ENCODE data around the gene HTRA2.
A peak's percentile ranks its signal among the peaks of the same experiment; 100 is the strongest.

The HTRA2 gene

GRCh38 chr2:74540291-74540690, 10.6 kb downstream of the HTRA2 start:
- Histone ChIP-seq H3K9ac (ENCODE audit: low read depth, low read length) (no peak overlapping the region), H3K9me3 (ENCODE audit: control insufficient read depth, insufficient read depth, low read length) (no peaks in the 10 kb centered on the region), H3K27me3 (ENCODE audit: control insufficient read depth, insufficient read depth, low read length) (peaks cover 13% of the 10 kb centered on the region), H3K36me3 (ENCODE audit: control insufficient read depth, insufficient read depth, low read length) (no peaks in the 10 kb centered on the region), H3K4me1 (ENCODE audit: control insufficient read depth, insufficient read depth, low read length) (no peaks in the 10 kb centered on the region), H3K4me3 (ENCODE audit: low read depth, low read length) (no peak overlapping the region)

- no peak overlapping the region for H3K4me3 ChIP-seq (ENCODE audit: low read depth, low read length)
- no peaks in the 10 kb centered on the region for H3K36me3 ChIP-seq (ENCODE audit: control insufficient read depth, insufficient read depth, low read length)
- H3K9me3 ChIP-seq (ENCODE audit: control insufficient read depth, insufficient read depth, low read length) = no peaks in the 10 kb centered on the region
- no peak overlapping the region for H3K9ac ChIP-seq (ENCODE audit: low read depth, low read length)
- peaks cover under 1% of the 10 kb centered on the region for H3K4me1 ChIP-seq (ENCODE audit: control insufficient read depth, insufficient read depth, low read length)
- peaks cover 33% of the 10 kb centered on the region for H3K27me3 ChIP-seq (ENCODE audit: control insufficient read depth, insufficient read depth, low read length)
Observed at GRCh38 chr2:74542978-74543377, 13.2 kb downstream of the HTRA2 start.

- no peak overlapping the region for H3K9ac ChIP-seq (ENCODE audit: low read depth, low read length)
Observed at GRCh38 chr2:74544634-74545033, 14.9 kb downstream of the HTRA2 start.

GRCh38 chr2:74546004-74546403, 16.3 kb downstream of the HTRA2 start:
- H3K4me3 ChIP-seq (ENCODE audit: low read depth, low read length) = no peak overlapping the region
- no peak overlapping the region for H3K9ac ChIP-seq (ENCODE audit: low read depth, low read length)
- H3K9me3 ChIP-seq (ENCODE audit: control insufficient read depth, insufficient read depth, low read length) = no peaks in the 10 kb centered on the region
- no peaks in the 10 kb centered on the region for H3K36me3 ChIP-seq (ENCODE audit: control insufficient read depth, insufficient read depth, low read length)
- H3K4me1 ChIP-seq (ENCODE audit: control insufficient read depth, insufficient read depth, low read length) = peaks cover 8% of the 10 kb centered on the region
- peaks cover 54% of the 10 kb centered on the region for H3K27me3 ChIP-seq (ENCODE audit: control insufficient read depth, insufficient read depth, low read length)

More at GRCh38 chr2:74544634-74545033, 14.9 kb downstream of the HTRA2 start:
- H3K4me3 ChIP-seq (ENCODE audit: low read depth, low read length) = no peak overlapping the region
- no peaks in the 10 kb centered on the region for H3K36me3 ChIP-seq (ENCODE audit: control insufficient read depth, insufficient read depth, low read length)
- H3K4me1 ChIP-seq (ENCODE audit: control insufficient read depth, insufficient read depth, low read length) = peaks cover 4% of the 10 kb centered on the region
- peaks cover 41% of the 10 kb centered on the region for H3K27me3 ChIP-seq (ENCODE audit: control insufficient read depth, insufficient read depth, low read length)
- H3K9me3 ChIP-seq (ENCODE audit: control insufficient read depth, insufficient read depth, low read length) = no peaks in the 10 kb centered on the region

GRCh38 chr2:74548285-74548899, 18.7 kb downstream of the HTRA2 start:
- Histone ChIP-seq H3K27me3 (ENCODE audit: control insufficient read depth, insufficient read depth, low read length) (peaks cover 78% of the 10 kb centered on the region), H3K4me1 (ENCODE audit: control insufficient read depth, insufficient read depth, low read length) (peaks cover 12% of the 10 kb centered on the region), H3K4me3 (ENCODE audit: low read depth, low read length) (peak overlapping the region; percentile 69), H3K36me3 (ENCODE audit: control insufficient read depth, insufficient read depth, low read length) (no peaks in the 10 kb centered on the region), H3K9me3 (ENCODE audit: control insufficient read depth, insufficient read depth, low read length) (no peaks in the 10 kb centered on the region), H3K9ac (ENCODE audit: low read depth, low read length) (peak overlapping the region; percentile 48)

- peak overlapping the region; percentile 69 for H3K4me3 ChIP-seq (ENCODE audit: low read depth, low read length)
- H3K4me1 ChIP-seq (ENCODE audit: control insufficient read depth, insufficient read depth, low read length) = peaks cover 12% of the 10 kb centered on the region
- peak overlapping the region; percentile 54 for H3K9ac ChIP-seq (ENCODE audit: low read depth, low read length)
- H3K36me3 ChIP-seq (ENCODE audit: control insufficient read depth, insufficient read depth, low read length) = no peaks in the 10 kb centered on the region
- H3K27me3 ChIP-seq (ENCODE audit: control insufficient read depth, insufficient read depth, low read length) = peaks cover 78% of the 10 kb centered on the region
- H3K9me3 ChIP-seq (ENCODE audit: control insufficient read depth, insufficient read depth, low read length) = no peaks in the 10 kb centered on the region
Observed at GRCh38 chr2:74548900-74549826, 19.4 kb downstream of the HTRA2 start.

- peaks cover 2% of the 10 kb centered on the region for H3K36me3 ChIP-seq (ENCODE audit: control insufficient read depth, insufficient read depth, low read length)
- H3K4me3 ChIP-seq (ENCODE audit: low read depth, low read length) = peak overlapping the region; percentile 69
- no peaks in the 10 kb centered on the region for H3K9me3 ChIP-seq (ENCODE audit: control insufficient read depth, insufficient read depth, low read length)
- no peak overlapping the region for H3K9ac ChIP-seq (ENCODE audit: low read depth, low read length)
- peaks cover 78% of the 10 kb centered on the region for H3K27me3 ChIP-seq (ENCODE audit: control insufficient read depth, insufficient read depth, low read length)
- H3K4me1 ChIP-seq (ENCODE audit: control insufficient read depth, insufficient read depth, low read length) = peaks cover 12% of the 10 kb centered on the region
Observed at GRCh38 chr2:74550231-74550630, 20.5 kb downstream of the HTRA2 start.

- Histone ChIP-seq H3K4me3 (ENCODE audit: low read depth, low read length) (peak overlapping the region; percentile 8), H3K9me3 (ENCODE audit: control insufficient read depth, insufficient read depth, low read length) (no peaks in the 10 kb centered on the region), H3K27me3 (ENCODE audit: control insufficient read depth, insufficient read depth, low read length) (peaks cover 80% of the 10 kb centered on the region), H3K9ac (ENCODE audit: low read depth, low read length) (no peak overlapping the region), H3K4me1 (ENCODE audit: control insufficient read depth, insufficient read depth, low read length) (peaks cover 12% of the 10 kb centered on the region), H3K36me3 (ENCODE audit: control insufficient read depth, insufficient read depth, low read length) (peaks cover 2% of the 10 kb centered on the region)
Observed at GRCh38 chr2:74551530-74551929, 21.8 kb downstream of the HTRA2 start.

- Histone ChIP-seq H3K36me3 (ENCODE audit: control insufficient read depth, insufficient read depth, low read length) (peaks cover 2% of the 10 kb centered on the region), H3K9ac (ENCODE audit: low read depth, low read length) (no peak overlapping the region), H3K9me3 (ENCODE audit: control insufficient read depth, insufficient read depth, low read length) (no peaks in the 10 kb centered on the region), H3K4me1 (ENCODE audit: control insufficient read depth, insufficient read depth, low read length) (peaks cover 12% of the 10 kb centered on the region), H3K27me3 (ENCODE audit: control insufficient read depth, insufficient read depth, low read length) (peaks cover 84% of the 10 kb centered on the region), H3K4me3 (ENCODE audit: low read depth, low read length) (no peak overlapping the region)
Observed at GRCh38 chr2:74551942-74552913, 22.5 kb downstream of the HTRA2 start.

- H3K4me3 ChIP-seq (ENCODE audit: low read depth, low read length) = peak overlapping the region; percentile 96
- H3K27me3 ChIP-seq (ENCODE audit: control insufficient read depth, insufficient read depth, low read length) = peaks cover 81% of the 10 kb centered on the region
- peaks cover 9% of the 10 kb centered on the region for H3K4me1 ChIP-seq (ENCODE audit: control insufficient read depth, insufficient read depth, low read length)
- peak overlapping the region; percentile 54 for H3K9ac ChIP-seq (ENCODE audit: low read depth, low read length)
- peaks cover 2% of the 10 kb centered on the region for H3K36me3 ChIP-seq (ENCODE audit: control insufficient read depth, insufficient read depth, low read length)
- no peaks in the 10 kb centered on the region for H3K9me3 ChIP-seq (ENCODE audit: control insufficient read depth, insufficient read depth, low read length)
Observed at GRCh38 chr2:74552914-74553811, 23.4 kb downstream of the HTRA2 start.
